AG09309 (cell line): ENCODE data around the gene ASB15.

Experiments used
- DNase-seq: peaks from one replicate; pipeline ENCODE4 v3.0.0-alpha.2; 2010; ENCODE audit warnings: low read depth
- H3K4me3 ChIP-seq: 2 replicates; pipeline ENCODE4 v1.5.1; 2011; ENCODE audit warnings: mild to moderate bottlenecking, low read depth, low read length, moderate library complexity; ENCODE audit not compliant: control insufficient read depth
- CTCF ChIP-seq: IDR thresholded peaks from 2 replicates; pipeline ENCODE4 v1.5.1; 2011; ENCODE audit warnings: mild to moderate bottlenecking, low read depth, low read length, inconsistent platforms; ENCODE audit not compliant: insufficient read depth, control insufficient read depth; ENCODE audit errors: missing control alignments

Gene ASB15

GRCh38 chr7:123639631-123640030 lies 38.0 kb downstream of the ASB15 start:
- no peak for TF ChIP-seq CTCF
- DNase-seq, result no peak
- H3K4me3 ChIP-seq, result no peak overlapping the region

- no peak for TF ChIP-seq CTCF
- H3K4me3 ChIP-seq, result no peak overlapping the region
- no peak for DNase-seq
Observed at GRCh38 chr7:123640583-123640982, 39.0 kb downstream of the ASB15 start.

- no peak for TF ChIP-seq CTCF
- no peak for DNase-seq
Observed at GRCh38 chr7:123641901-123642300, 40.3 kb downstream of the ASB15 start.

GRCh38 chr7:123643495-123644441 lies 42.1 kb downstream of the ASB15 start:
- TF ChIP-seq CTCF, result no peak
- no peak overlapping the region for H3K4me3 ChIP-seq
- peak; percentile 29 for DNase-seq

More at GRCh38 chr7:123641901-123642300, 40.3 kb downstream of the ASB15 start:
- no peak overlapping the region for H3K4me3 ChIP-seq

GRCh38 chr7:123645516-123645915 lies 43.9 kb downstream of the ASB15 start:
- no peak for DNase-seq
- no peak for TF ChIP-seq CTCF
- H3K4me3 ChIP-seq, result no peak overlapping the region

- DNase-seq, result no peak
- no peak for TF ChIP-seq CTCF
Observed at GRCh38 chr7:123647106-123647730, 45.6 kb downstream of the ASB15 start.

More at GRCh38 chr7:123647106-123647730, 45.6 kb downstream of the ASB15 start:
- H3K4me3 ChIP-seq, result no peak overlapping the region
